Measurements from ENCODE around the gene AKAP7.
"Not testable (repeated sequence)": the region's sequence is repeated elsewhere in the genome, so short reads cannot be mapped to it uniquely, and the experiment has no call there.

AKAP7 gene

DNA sequence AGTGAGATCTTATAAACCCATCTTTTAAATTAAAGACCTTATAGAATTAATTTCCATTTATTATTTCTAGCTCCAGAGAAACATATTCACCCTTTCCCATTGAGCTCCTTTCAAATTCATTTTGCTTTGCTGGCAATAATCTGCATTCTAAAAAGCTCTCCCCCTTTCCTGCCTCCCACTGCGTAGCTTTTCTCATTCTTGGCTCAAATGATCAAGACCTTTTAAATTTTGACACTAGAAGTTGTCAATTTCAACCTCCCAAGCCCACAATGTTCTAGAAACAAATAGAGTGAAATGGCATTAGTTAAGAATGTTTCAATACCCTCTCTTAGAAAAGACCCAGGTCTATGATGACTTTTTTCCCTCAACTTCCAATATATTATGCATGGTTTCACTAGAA, 186.9 kb downstream of the AKAP7 start:
- Mint-ChIP-seq H3K36me3 (ENCODE audit: low read depth) (no peaks in the 10 kb centered on the region), H3K27me3 (ENCODE audit: low read depth) (no peaks in the 10 kb centered on the region), H3K27ac (no peak overlapping the region), H3K9me3 (no peaks in the 10 kb centered on the region), H3K4me1 (no peaks in the 10 kb centered on the region), H3K4me3 (no peak overlapping the region)
- no peak for TF ChIP-seq CTCF (IDR thresholded peaks at IDR 0.05; ENCODE audit: unreplicated experiment in 3 of 3)

DNA sequence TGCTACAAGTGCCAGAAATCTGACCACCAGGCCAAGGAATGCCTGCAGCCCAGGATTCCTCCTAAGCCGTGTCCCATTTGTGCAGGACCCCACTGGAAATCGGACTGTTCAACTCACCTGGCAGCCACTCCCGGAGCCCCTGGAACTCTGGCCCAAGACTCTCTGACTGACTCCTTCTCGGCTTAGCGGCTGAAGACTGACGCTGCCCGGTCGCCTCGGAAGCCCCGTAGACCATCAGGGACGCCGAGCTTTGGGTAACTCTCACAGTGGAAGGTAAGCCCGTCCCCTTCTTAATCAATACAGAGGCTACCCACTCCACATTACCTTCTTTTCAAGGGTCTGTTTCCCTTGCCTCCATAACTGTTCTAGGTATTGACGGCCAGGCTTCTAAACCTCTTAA, 190.4 kb downstream of the AKAP7 start:
- not testable (repeated sequence) for H3K36me3 Mint-ChIP-seq (ENCODE audit: low read depth); H3K27ac Mint-ChIP-seq; H3K9me3 Mint-ChIP-seq; H3K27me3 Mint-ChIP-seq (ENCODE audit: low read depth); H3K4me1 Mint-ChIP-seq; H3K4me3 Mint-ChIP-seq

GRCh38 chr6:131328727-131329126, 193.5 kb downstream of the AKAP7 start:
- not testable (repeated sequence) for H3K27me3 Mint-ChIP-seq (ENCODE audit: low read depth); H3K4me3 Mint-ChIP-seq; H3K36me3 Mint-ChIP-seq (ENCODE audit: low read depth); H3K27ac Mint-ChIP-seq; H3K9me3 Mint-ChIP-seq; H3K4me1 Mint-ChIP-seq

DNA sequence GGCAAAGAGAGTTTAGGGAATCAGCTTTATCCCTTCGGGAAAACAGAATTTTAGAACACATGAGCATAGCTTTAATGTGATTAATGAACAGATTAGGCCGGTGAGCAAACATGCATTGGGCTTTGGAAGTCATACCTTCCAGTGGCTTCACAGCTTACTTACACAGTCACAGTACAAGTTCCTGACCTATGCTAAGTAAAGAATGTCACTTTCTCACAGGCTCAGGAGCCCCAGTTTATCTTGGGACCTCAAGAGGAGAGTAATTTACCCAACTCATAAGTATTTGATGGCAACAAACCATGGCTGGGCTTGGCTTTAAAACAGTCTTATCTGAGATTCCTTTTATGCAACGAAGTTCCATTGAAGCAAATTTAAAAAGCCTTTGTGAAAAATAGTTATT, 195.9 kb downstream of the AKAP7 start:
- no peak overlapping the region for H3K27ac Mint-ChIP-seq
- no peak overlapping the region for H3K4me3 Mint-ChIP-seq
- no peaks in the 10 kb centered on the region for H3K27me3 Mint-ChIP-seq (ENCODE audit: low read depth)
- no peak for TF ChIP-seq CTCF (IDR thresholded peaks at IDR 0.05; ENCODE audit: unreplicated experiment in 3 of 3)
- H3K36me3 Mint-ChIP-seq (ENCODE audit: low read depth): no peaks in the 10 kb centered on the region
- H3K9me3 Mint-ChIP-seq: no peaks in the 10 kb centered on the region
- no peaks in the 10 kb centered on the region for H3K4me1 Mint-ChIP-seq

- Mint-ChIP-seq H3K27ac (no peak overlapping the region), H3K9me3 (no peaks in the 10 kb centered on the region), H3K27me3 (ENCODE audit: low read depth) (no peaks in the 10 kb centered on the region), H3K4me1 (no peaks in the 10 kb centered on the region), H3K36me3 (ENCODE audit: low read depth) (no peaks in the 10 kb centered on the region), H3K4me3 (no peak overlapping the region)
- no peak for TF ChIP-seq CTCF (IDR thresholded peaks at IDR 0.05; ENCODE audit: unreplicated experiment in 3 of 3)
Measured at GRCh38 chr6:131331873-131332781, 196.9 kb downstream of the AKAP7 start.

Measured in nephron (organoid).